Left lung (tissue), 10 donors: ENCODE data around the gene OAT. TPM values are rescaled to one million over a fixed set of nuclear protein-coding genes. Genes with fewer than 3 reads are reported as not detected.

Experiments used
- ATAC-seq: fragments of 200-7000 bp; cut with Tn5 transposase; one replicate; pipeline ENCODE4 v1.9.1; 2020; ENCODE audit warnings: moderate library complexity
- DNase-seq, 4 donors: peaks; one replicate each; pipeline ENCODE4 v3.0.0-alpha.2; 2013 to 2020
- H3K27ac ChIP-seq, 2 donors: fragments of 200-600 bp; sonication (generic) in 1 of 2; one replicate each; pipeline versions ENCODE4 v1.5.0 to v1.8.0; 2020 to 2021
- H3K27me3 ChIP-seq, 2 donors: fragments of 200-600 bp; sonication (generic) in 1 of 2; one replicate each; pipeline versions ENCODE4 v1.5.0 to v1.8.0; 2020 to 2021
- H3K36me3 ChIP-seq, 2 donors: fragments of 200-600 bp; sonication (generic) in 1 of 2; one replicate each; pipeline versions ENCODE4 v1.5.0 to v1.8.0; 2020 to 2021
- H3K4me1 ChIP-seq, 2 donors: fragments of 200-600 bp; one replicate each; pipeline ENCODE4 v1.8.0; 2021
- H3K4me3 ChIP-seq, 2 donors: fragments of 200-600 bp; sonication (generic) in 1 of 2; one replicate each; pipeline versions ENCODE4 v1.5.0 to v1.8.0; 2020 to 2021; ENCODE audit warnings: mild to moderate bottlenecking in 1 of 2
- H3K9me3 ChIP-seq, 2 donors: fragments of 200-600 bp; sonication (generic) in 1 of 2; one replicate each; pipeline versions ENCODE4 v1.5.0 to v1.8.0; 2020 to 2021
- CTCF ChIP-seq, 2 donors: fragments of 200-600 bp; sonication (generic) in 1 of 2; IDR thresholded peaks; one replicate each; pipeline versions ENCODE4 v1.5.0 to v1.8.0; 2021; ENCODE audit warnings: antibody characterized with exemption in 2 of 2
- intact Hi-C, 2 donors: fragments of 100-400 bp; cut with DNase I; formaldehyde crosslinking; loops; one replicate each; pipeline versions ENCODE4 v1.11.2 to v1.14.2; 2022
- polyA plus RNA-seq, 6 donors: library from polyadenylated mRNA; unstranded; fragments of 120-200 nt; gene quantifications; one replicate each; pipeline ENCODE4 v1.2.1, GENCODE V29; 2013; ENCODE audit not compliant: insufficient read length in 6 of 6
- total RNA-seq, 2 donors: library from RNA; stranded (reverse); fragmentation: NEBNext Ultra II Directional; extraction: Animal tissue kit (Norgen Biotek cat#: 25700); gene quantifications; one replicate each; pipeline ENCODE4 v1.2.1, GENCODE V29; 2021
- donor health status: DM: no; HTN: yes; CAD: no.
- donor health status: DM: no; HTN: no; CAD: no.

Gene OAT
- total and polyA plus RNA-seq, 8 donors, result 64.0 to 91.1 (median 84.9) TPM

GRCh38 chr10:124353091-124353815 lies 65.5 kb downstream of the OAT start:
- Histone ChIP-seq H3K9me3 (no peaks in the 10 kb centered on the region), H3K36me3 (no peaks in the 10 kb centered on the region), H3K27ac (no peak overlapping the region), H3K27me3 (peaks cover 0 to 24% of the 10 kb centered on the region in 2 donors), H3K4me1 (peaks cover 0 to 15% of the 10 kb centered on the region in 2 donors), H3K4me3 (no peak overlapping the region)
- DNase-seq (no peak), ATAC-seq (no peak)
- no peak for TF ChIP-seq CTCF (IDR thresholded peaks at IDR 0.05)
- intact Hi-C loops, result no loop called here

- Histone ChIP-seq H3K4me3 (no peak overlapping the region), H3K27ac (no peak overlapping the region), H3K9me3 (no peaks in the 10 kb centered on the region), H3K4me1 (peaks cover 0 to 15% of the 10 kb centered on the region in 2 donors), H3K27me3 (peaks cover 0 to 19% of the 10 kb centered on the region in 2 donors), H3K36me3 (no peaks in the 10 kb centered on the region)
- DNase-seq, result no peak
- TF ChIP-seq CTCF (IDR thresholded peaks at IDR 0.05), result no peak
- intact Hi-C loops, result no loop called here
- ATAC-seq, result no peak
These were observed 67.1 kb downstream of the OAT start for GRCh38 chr10:124351481-124352220.

- Histone ChIP-seq H3K4me3 (no peak overlapping the region), H3K4me1 (peaks cover 0 to 15% of the 10 kb centered on the region in 2 donors), H3K27me3 (peaks cover 0 to 19% of the 10 kb centered on the region in 2 donors), H3K9me3 (no peaks in the 10 kb centered on the region), H3K36me3 (no peaks in the 10 kb centered on the region), H3K27ac (no peak overlapping the region)
- ATAC-seq (no peak), DNase-seq (no peak)
- intact Hi-C loops, result no loop called here
- no peak for TF ChIP-seq CTCF (IDR thresholded peaks at IDR 0.05)
These were observed 67.9 kb downstream of the OAT start for GRCh38 chr10:124350806-124351205.

DNA sequence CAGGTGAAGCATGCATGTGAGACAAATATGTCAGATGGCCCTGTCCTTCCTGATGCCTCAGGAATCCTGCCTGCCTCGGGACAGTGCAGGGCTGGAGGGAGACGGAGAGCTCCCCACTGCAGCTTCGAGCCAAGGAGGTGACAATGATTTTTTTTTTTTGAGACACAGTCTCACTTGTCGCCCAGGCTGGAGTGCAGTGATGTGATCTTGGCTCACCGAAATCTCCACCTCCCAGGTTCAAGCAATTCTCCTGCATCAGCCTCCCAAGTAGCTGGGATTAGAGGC lies 68.8 kb downstream of the OAT start:
- H3K27ac ChIP-seq, result no peak overlapping the region
- H3K9me3 ChIP-seq, result no peaks in the 10 kb centered on the region
- H3K4me1 ChIP-seq, result peaks cover 0 to 11% of the 10 kb centered on the region in 2 donors
- TF ChIP-seq CTCF (IDR thresholded peaks at IDR 0.05), result no peak
- DNase-seq (no peak), ATAC-seq (no peak)
- intact Hi-C loops, result no loop called here
- H3K4me3 ChIP-seq, result no peak overlapping the region
- no peaks in the 10 kb centered on the region for H3K36me3 ChIP-seq
- H3K27me3 ChIP-seq, result peaks cover 0 to 19% of the 10 kb centered on the region in 2 donors

DNA sequence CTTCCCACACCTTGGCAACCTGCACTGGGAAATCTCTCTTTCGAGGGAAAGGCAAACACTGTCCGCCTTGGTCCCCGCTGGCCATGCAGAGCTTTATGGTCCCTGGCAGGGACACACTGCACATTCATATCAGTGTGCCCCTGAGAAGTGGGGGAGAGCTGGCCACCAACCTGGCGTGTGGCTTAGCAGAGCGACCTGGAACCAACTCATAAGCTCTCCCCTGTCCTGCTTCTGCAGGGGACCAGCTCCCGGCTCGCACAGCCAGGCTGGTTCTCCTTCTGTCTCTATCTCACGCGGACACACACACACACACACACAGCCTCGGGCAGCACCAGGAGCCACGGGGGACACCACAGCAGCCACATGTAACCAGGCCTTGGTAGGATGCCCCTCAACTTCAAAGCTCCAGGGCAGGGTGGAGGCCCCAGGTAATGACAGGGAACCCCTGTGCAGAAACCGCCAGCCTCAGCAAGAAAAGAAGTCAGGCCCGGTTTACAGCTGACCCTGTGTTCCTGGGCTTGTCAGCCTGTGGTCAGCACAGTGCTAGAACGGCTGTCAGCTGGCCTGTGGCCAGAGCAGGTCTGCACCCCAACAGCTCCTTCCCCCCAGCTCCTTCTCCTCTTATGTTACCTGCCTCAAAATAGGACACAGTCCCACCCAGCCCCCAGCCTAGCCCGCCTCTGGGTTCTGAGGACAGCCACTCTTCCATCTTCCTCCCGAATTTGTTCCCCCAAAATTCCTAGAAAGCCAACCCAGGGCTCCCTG lies 69.3 kb downstream of the OAT start:
- intact Hi-C loops, result no loop called here
- DNase-seq, result no peak
- no peak for TF ChIP-seq CTCF (IDR thresholded peaks at IDR 0.05)
- Histone ChIP-seq H3K36me3 (no peaks in the 10 kb centered on the region), H3K27me3 (peaks cover 0 to 18% of the 10 kb centered on the region in 2 donors), H3K27ac (no peak overlapping the region), H3K9me3 (no peaks in the 10 kb centered on the region), H3K4me1 (peaks cover 0 to 6% of the 10 kb centered on the region in 2 donors), H3K4me3 (no peak overlapping the region)
- ATAC-seq, result no peak
